NCI-H226 (cell line): ENCODE results near the gene SMPD1.

ENCODE experiments used
- DNase-seq: peaks from one replicate; pipeline ENCODE4 v3.0.0-alpha.2; 2015

SMPD1 gene

GRCh38 chr11:6417907-6418556 is 27.8 kb downstream of the SMPD1 start:
- no peak for DNase-seq

GRCh38 chr11:6418557-6419008 is 28.3 kb downstream of the SMPD1 start:
- no peak for DNase-seq

GRCh38 chr11:6419009-6419631 is 28.8 kb downstream of the SMPD1 start, which contains the start of gene APBB1:
Gene APBB1 (minus strand): TSS chr11:6419094. CDS start chr11:6411347, 7,747 bp downstream.
- no peak for DNase-seq

DNA sequence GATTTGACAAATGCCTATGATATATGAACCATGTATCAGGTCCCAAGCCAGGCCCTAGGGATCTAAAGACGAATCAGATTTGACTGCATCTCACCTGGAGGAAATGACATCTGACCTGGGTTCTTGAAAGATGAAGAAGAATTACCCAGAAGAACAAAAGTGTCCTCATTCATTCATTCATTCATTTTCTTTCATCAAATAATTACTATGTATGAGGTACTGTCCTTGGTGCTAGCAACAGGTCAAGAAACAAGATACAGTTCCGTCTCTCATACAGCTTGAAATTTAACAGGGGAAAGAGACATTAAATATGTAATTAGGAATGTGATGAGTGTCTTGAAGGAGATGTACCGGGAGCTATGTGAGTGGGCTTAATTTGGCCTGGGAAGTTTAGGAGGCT is 30.4 kb downstream of the SMPD1 start:
- DNase-seq, result no peak

- no peak for DNase-seq
Observed at GRCh38 chr11:6427516-6427915, 37.2 kb downstream of the SMPD1 start.

- DNase-seq, result peak; percentile 89
Observed at GRCh38 chr11:6431861-6432260, 41.6 kb downstream of the SMPD1 start.

DNA sequence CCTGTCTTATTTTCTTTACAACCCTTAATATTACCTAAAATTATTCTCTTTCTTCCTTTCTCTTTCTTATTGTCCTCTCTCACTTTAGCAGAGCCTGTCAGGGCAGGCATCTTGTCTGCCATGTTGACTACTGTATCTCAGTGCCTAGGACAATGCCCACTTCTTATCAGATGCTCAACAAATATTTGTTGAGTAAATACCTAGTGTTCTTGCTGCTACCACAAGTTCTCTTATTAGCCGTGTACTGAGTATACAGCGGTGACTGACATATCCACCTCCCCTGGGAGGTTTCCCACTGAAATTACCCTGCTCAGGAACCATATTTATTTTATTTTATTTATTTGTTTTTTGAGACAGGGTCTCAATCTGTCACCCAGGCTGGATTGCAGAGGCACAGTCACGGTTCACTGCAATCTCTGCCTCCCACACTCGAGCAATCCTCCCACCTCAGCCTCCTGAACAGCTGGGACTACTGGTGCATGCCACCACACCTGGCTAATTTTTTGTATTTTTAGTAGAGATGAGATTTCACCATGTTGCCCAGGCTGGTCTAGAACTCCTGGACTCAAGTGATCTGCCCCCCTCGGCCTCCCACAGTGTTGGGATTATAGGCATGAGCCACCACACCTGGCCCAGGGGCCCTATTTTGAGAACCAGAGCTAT is 43.9 kb downstream of the SMPD1 start:
- no peak for DNase-seq

- no peak for DNase-seq
Observed at GRCh38 chr11:6437423-6437822, 47.1 kb downstream of the SMPD1 start.

GRCh38 chr11:6437993-6438392 is 47.7 kb downstream of the SMPD1 start:
- no peak for DNase-seq

GRCh38 chr11:6438979-6439571 is 48.8 kb downstream of the SMPD1 start:
- peak; percentile 11 for DNase-seq

- DNase-seq, result no peak
Observed at GRCh38 chr11:6440906-6441358, 50.7 kb downstream of the SMPD1 start, which contains the start of gene HPX. Gene HPX (minus strand): TSS chr11:6440987. CDS start chr11:6440963, 24 bp downstream.

DNA sequence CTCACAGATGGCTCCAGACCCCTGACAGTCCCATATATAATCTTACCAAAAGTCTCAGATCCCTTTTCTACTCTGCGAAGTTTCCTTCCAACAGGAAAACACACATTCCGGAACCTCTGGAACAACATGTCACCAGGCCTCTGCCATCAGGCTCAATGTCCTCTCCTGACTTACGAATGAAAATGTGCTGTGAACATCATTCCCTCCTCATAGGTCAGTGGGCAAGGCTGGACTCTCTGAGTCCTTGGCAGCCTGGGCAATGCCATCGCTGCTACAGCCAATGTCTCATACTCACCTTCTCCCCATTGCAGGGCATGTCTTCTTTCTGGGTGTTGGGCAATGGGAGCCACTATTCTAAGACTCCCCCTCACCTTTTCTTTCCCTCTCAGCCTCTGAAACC is 52.2 kb downstream of the SMPD1 start:
- no peak for DNase-seq

GRCh38 chr11:6443269-6444003 is 53.2 kb downstream of the SMPD1 start:
- DNase-seq, result peak; percentile 9
